ENCODE results near the gene ERC2. TPM values are rescaled to one million over a fixed set of nuclear protein-coding genes. Genes with fewer than 3 reads are reported as not detected.

Gene ERC2
- total RNA-seq, 1 donor from 2014 or later: 1.5 TPM

DNA sequence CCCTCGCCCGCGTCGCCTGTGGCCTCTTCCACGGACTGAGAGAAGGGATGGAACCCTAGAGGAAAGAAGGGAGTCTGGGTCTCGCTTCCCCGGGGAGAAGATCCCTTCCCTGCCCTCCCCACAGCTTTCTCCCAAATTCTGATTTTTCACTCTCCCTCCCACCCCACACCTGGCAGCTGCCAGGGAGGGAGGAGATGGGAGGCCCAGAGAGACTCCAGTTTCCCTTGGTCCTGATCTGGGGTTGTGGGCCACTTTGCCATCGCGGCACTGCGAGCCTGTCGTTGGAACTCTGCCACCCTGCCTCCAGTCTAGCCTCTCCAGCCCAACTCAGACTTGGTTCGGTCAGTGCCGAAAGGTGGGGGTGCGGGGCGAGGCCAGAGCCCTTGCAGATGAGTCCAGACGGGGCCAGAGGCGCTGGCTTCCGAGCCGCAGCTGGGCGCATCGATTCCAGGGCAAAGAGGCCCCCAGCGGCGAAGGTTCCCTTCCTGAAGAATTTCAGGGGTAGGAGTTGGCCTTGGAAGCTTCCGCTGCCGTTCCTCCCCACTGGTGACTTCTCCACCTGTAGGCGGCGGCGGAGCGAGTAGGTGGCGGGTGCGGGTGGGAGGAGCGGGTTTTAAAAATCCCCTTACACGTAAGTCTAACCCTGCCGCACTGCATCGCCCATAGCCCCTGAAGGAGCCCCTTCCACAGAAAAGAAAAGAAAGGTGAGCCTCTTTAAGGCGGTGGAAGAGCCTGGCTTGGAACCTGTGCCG lies 986.3 kb downstream of the ERC2 start:
- ATAC-seq (no peak), DNase-seq (no peak)
- H3K27me3 ChIP-seq (ENCODE audit: low read depth): peaks cover 69% of the 10 kb centered on the region
- TF ChIP-seq, protein P1, sequence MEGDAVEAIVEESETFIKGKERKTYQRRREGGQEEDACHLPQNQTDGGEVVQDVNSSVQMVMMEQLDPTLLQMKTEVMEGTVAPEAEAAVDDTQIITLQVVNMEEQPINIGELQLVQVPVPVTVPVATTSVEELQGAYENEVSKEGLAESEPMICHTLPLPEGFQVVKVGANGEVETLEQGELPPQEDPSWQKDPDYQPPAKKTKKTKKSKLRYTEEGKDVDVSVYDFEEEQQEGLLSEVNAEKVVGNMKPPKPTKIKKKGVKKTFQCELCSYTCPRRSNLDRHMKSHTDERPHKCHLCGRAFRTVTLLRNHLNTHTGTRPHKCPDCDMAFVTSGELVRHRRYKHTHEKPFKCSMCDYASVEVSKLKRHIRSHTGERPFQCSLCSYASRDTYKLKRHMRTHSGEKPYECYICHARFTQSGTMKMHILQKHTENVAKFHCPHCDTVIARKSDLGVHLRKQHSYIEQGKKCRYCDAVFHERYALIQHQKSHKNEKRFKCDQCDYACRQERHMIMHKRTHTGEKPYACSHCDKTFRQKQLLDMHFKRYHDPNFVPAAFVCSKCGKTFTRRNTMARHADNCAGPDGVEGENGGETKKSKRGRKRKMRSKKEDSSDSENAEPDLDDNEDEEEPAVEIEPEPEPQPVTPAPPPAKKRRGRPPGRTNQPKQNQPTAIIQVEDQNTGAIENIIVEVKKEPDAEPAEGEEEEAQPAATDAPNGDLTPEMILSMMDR (IDR thresholded peaks at IDR 0.05): no peak
- H3K9me3 ChIP-seq: no peaks in the 10 kb centered on the region
- H3K36me3 ChIP-seq: no peaks in the 10 kb centered on the region
- H3K4me1 ChIP-seq: peaks cover 26% of the 10 kb centered on the region
- peak overlapping the region; percentile 45 for H3K4me3 ChIP-seq
- intact Hi-C loops (cut with DNase I): no loop called here
- H3K27ac ChIP-seq: no peak overlapping the region

DNA sequence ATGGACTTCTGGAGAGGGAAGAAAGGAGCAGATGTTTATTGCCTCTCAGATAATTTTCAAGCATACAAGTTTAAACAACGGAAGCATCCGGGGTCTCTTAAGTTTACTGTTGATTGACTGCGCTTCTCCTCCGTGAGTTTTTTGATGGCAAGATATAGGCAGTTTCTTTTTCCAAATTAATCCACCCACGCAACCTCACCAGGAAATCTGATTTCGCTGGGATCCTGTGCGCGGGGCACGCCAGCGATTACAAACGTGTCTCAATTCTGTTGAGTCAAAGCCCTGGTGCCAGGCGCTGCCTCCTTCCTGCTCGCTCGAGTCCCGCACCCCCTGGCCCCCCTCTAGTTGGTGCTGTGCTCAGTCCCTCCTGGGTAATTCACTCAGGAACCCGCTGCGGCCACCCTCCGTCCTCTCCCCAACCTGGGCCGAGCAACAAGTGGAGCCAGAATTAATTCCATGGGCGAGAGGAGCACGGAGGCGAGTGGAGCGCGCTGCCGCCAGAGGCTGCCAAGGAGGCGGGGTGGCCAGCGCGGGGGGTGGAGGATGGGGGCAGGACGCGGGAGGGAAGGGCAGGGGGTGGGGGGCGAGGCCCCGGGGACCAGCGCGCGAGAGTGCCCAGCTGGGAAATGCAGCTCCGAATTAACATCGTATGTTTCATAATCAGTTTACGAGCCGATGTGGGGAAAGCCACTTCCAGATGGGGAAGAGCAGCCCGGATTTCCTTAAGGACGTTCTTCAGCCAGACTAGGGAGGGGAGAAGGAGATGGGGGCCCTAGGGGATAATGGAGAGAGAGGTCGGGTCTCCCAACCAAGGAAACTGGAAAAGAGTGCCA lies 987.1 kb downstream of the ERC2 start:
- DNase-seq (peak; percentile 51), ATAC-seq (peak; percentile 14 to 42)
- Histone ChIP-seq H3K9me3 (no peaks in the 10 kb centered on the region), H3K4me3 (peak overlapping the region; percentile 45), H3K27me3 (ENCODE audit: low read depth) (peaks cover 64% of the 10 kb centered on the region), H3K27ac (no peak overlapping the region), H3K36me3 (no peaks in the 10 kb centered on the region), H3K4me1 (peaks cover 19% of the 10 kb centered on the region)
- TF ChIP-seq, protein P1 (IDR thresholded peaks at IDR 0.05): peak; percentile 7
- intact Hi-C loops (cut with DNase I): no loop called here

DNA sequence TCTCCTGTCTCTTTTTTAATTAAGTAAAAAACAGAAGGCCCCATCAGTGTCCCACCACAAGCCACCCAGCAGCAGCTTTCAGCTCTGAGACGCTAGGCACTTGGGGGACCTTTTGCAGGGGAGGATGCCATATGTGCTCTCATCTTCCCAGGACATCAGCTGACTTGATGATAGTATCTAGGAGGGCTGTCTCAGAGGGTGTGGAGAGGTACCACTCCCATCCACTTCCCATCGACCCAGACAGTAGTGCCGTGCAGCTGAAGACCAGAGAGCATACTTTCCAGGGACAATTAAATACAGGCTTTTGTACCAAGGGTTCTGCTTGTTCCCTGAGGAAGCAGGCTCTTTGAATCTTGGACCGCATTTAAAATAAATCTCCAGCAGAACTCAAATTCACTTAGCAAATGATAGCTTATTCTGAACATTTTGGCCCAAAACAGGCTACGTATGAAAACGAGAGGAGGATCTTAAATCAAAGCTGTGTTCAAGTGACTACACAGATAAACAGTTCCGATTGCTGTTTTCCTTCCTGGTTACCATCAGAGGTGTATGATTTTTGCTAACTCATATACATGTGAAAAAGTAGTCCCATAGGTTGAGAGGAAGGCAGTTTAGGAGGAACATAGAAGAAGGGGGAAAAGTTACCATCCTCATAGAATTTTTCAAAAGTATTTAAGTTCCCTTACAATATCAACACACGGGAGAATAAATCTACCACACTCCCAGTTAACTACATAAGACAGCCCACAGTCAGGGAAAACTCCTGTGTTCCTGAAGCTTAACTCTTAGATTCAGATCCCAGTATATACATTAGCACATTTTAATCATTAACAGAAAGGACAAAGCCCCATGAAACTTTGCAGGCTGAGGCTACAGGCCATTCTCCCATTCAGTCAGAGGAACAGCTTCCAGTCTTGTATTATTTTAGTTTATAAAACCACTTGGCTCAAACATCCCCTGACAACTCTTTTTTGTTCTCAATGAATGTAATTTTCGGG lies 990.7 kb downstream of the ERC2 start:
- TF ChIP-seq, protein P1 (IDR thresholded peaks at IDR 0.05): no peak
- no peak for ATAC-seq
- Histone ChIP-seq H3K27ac (no peak overlapping the region), H3K27me3 (ENCODE audit: low read depth) (peaks cover 31% of the 10 kb centered on the region), H3K36me3 (no peaks in the 10 kb centered on the region), H3K9me3 (no peaks in the 10 kb centered on the region), H3K4me3 (no peak overlapping the region), H3K4me1 (peaks cover 12% of the 10 kb centered on the region)
- DNase-seq: no peak
- intact Hi-C loops (cut with DNase I): no loop called here

DNA sequence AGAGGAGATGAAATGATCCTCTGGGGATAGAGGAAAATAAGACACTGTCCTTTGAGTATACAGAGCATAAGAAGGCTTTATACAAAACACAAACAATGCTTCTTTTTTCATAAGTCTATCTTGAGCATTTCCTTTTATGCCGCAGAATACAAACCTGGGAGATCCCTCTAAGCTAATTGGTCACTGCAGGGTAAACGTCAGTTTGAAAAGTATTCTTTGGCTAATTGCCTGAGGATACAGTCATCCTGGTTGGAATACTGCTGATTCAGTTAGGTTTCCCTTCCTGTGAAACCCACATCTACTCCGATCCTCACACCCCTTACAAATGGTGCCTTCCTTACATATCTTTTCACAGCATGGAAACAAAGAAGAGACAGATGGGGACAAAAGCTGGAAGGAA lies 991.8 kb downstream of the ERC2 start:
- ATAC-seq (no peak), DNase-seq (no peak)
- intact Hi-C loops (cut with DNase I): no loop called here
- no peaks in the 10 kb centered on the region for H3K36me3 ChIP-seq
- H3K27me3 ChIP-seq (ENCODE audit: low read depth): peaks cover 20% of the 10 kb centered on the region
- no peaks in the 10 kb centered on the region for H3K9me3 ChIP-seq
- no peak overlapping the region for H3K4me3 ChIP-seq
- TF ChIP-seq, protein P1 (IDR thresholded peaks at IDR 0.05): no peak
- H3K27ac ChIP-seq: no peak overlapping the region
- peaks cover 7% of the 10 kb centered on the region for H3K4me1 ChIP-seq

DNA sequence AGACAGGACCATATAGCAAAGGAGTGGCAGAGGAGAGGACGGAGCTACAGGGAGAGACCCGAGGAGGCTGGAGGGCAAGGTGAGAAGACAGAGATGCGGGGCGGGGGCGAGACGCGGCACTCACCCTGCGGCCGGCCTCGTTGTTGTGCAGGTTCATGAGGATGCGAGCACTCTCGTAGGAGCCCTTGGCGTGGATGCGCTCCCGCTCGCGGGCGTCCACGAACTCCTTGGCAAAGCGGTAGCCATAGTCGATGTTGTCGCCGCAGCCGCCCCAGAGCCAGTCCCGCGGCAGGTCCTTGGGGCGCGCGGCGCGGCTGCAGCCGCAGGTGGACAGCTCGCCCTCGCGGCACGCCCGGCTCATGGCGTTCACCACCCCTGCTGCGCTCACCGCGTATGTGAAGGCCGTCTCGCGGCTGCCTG lies 994.0 kb downstream of the ERC2 start:
- H3K4me3 ChIP-seq: no peak overlapping the region
- no peaks in the 10 kb centered on the region for H3K4me1 ChIP-seq
- TF ChIP-seq, protein P1 (IDR thresholded peaks at IDR 0.05): no peak
- H3K27me3 ChIP-seq (ENCODE audit: low read depth): peaks cover 10% of the 10 kb centered on the region
- ATAC-seq: no peak
- DNase-seq: no peak
- H3K27ac ChIP-seq: no peak overlapping the region
- H3K36me3 ChIP-seq: no peaks in the 10 kb centered on the region
- no peaks in the 10 kb centered on the region for H3K9me3 ChIP-seq
- intact Hi-C loops (cut with DNase I): no loop called here

Data from lower lobe of right lung (tissue), 2 donors.